GM12864 (cell line): Measurements from ENCODE around the gene MBOAT2.
A peak's percentile ranks its signal among the peaks of the same experiment; 100 is the strongest.

Source experiments
- DNase-seq: peaks from one replicate; pipeline ENCODE4 v3.0.0-alpha.2; 2011; ENCODE audit warnings: low read depth
- H3K4me3 ChIP-seq: 2 replicates; pipeline ENCODE4 v1.5.1; 2011; ENCODE audit warnings: mild to moderate bottlenecking, low read depth, low read length, control low read depth
- TF ChIP-seq, protein P1 (sequence below): IDR thresholded peaks from 2 replicates; pipeline ENCODE4 v1.5.1; 2011; ENCODE audit warnings: low read depth, mild to moderate bottlenecking, moderate library complexity, low read length, control low read depth, inconsistent platforms; ENCODE audit errors: missing control alignments

MBOAT2 gene

DNA sequence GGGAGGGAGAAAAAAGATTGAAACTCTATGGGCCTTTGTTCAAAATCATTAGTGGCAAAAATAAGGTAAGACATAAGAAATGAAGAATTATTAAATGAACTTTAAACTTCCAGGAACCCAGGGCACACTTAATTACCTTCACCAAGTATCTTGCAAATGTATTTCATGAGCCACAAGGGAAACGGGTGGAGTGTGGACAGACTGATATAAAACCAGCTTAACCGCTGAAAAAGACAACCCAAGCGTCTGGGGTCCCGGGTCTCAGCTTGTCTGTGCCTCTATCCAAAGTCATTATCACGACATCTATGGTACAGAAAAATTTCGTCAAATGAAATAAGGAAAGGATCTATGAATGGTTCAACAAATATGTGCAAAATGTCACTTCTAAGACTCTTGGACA is 13.9 kb upstream of the MBOAT2 start:
- TF ChIP-seq, protein P1, sequence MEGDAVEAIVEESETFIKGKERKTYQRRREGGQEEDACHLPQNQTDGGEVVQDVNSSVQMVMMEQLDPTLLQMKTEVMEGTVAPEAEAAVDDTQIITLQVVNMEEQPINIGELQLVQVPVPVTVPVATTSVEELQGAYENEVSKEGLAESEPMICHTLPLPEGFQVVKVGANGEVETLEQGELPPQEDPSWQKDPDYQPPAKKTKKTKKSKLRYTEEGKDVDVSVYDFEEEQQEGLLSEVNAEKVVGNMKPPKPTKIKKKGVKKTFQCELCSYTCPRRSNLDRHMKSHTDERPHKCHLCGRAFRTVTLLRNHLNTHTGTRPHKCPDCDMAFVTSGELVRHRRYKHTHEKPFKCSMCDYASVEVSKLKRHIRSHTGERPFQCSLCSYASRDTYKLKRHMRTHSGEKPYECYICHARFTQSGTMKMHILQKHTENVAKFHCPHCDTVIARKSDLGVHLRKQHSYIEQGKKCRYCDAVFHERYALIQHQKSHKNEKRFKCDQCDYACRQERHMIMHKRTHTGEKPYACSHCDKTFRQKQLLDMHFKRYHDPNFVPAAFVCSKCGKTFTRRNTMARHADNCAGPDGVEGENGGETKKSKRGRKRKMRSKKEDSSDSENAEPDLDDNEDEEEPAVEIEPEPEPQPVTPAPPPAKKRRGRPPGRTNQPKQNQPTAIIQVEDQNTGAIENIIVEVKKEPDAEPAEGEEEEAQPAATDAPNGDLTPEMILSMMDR = no peak
- DNase-seq = no peak
- H3K4me3 ChIP-seq = no peak overlapping the region

DNA sequence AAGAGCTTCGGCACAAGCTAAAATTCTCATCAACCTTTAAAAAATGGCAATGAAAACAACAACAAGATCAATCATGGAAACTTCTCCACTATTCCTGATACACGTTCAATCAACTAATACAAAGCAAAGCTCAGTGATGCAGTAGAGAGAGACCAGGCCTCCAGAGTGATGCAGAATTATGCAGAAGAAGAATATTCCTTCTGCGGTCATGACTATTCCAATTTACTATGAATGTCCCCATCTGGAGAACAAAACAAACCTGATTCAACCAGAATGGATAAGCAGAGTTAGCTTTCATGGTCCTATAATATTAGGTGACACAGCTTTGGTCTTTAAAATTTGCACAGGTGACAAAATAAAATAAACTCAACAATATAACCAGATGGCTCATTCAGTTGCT is 12.5 kb upstream of the MBOAT2 start:
- H3K4me3 ChIP-seq = no peak overlapping the region
- TF ChIP-seq, protein P1 = no peak
- DNase-seq = no peak

- TF ChIP-seq, protein P1 = no peak
- no peak overlapping the region for H3K4me3 ChIP-seq
- no peak for DNase-seq
These were observed 9.9 kb upstream of the MBOAT2 start for GRCh38 chr2:9013403-9013802.

DNA sequence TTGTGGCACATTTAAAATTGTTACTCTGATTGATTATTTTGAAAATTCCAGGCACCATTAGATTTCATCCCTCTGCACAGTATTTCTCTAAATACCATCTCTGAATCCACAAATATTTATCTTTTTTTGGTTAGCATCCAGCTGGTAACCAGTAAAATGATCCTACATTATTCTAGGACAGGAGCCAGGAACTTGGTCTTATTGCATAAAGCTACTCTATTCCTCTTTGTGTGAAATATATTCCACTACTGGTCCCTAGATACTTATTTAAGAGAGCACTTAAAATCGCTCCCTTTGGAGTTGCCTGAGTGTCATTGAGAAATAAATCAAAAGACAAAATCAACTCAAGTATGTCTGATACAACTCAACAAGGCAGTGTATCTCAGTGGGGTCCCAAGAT is 7.4 kb upstream of the MBOAT2 start:
- no peak for DNase-seq
- H3K4me3 ChIP-seq = no peak overlapping the region
- TF ChIP-seq, protein P1 = no peak

DNA sequence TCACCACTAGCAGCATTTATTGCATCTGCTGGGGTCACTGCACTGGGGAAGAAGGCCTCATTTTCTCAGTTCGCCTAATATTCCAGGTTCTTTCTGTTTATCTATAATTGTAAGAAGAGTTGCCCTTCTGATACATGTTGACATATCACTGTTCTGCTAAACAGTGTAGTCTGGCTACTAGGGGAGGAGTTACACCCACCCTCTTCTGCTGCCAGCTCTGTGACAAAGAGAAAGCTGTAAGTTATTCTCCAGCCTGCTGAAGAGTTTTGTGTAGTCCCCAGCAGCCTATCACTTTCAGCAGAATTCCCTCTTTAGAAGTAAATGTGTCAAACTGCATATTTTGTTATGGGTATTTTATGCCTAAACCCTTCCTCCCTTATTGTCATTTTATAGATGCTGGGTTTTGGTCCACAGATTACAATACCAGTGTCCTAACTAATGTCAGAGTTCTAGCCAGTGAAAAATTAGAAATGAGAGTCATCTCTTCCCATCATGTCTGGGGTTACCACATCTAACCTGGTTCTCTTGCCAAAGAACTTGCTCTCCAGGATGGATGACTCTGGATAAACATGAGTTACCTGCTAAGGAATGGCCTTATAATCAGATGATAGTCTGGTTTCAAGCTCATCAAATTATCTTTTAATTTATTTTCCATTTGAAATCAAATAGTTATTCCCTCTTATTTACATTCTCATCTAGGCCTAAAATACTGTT is 5.6 kb upstream of the MBOAT2 start:
- H3K4me3 ChIP-seq = no peak overlapping the region
- no peak for DNase-seq
- TF ChIP-seq, protein P1 = no peak

DNA sequence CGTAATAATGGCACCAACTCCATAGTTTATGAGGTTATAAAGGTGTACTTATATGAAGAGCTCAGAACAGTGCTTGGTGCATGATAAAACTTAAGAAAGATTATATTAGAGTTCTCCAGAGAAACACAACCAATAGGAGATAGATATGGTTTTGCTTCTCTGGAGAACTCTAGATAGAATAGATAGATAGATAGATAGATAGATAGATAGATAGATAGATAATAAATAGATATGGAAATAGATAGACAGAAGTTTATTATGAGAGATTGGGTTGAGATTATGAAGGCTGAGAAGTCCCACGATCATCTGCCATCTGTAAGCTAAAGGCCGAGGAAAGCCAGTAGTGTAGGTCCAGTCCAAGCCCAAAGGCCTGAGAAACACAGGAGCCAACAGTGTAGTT is 2.9 kb upstream of the MBOAT2 start:
- TF ChIP-seq, protein P1 = no peak
- no peak for DNase-seq

DNA sequence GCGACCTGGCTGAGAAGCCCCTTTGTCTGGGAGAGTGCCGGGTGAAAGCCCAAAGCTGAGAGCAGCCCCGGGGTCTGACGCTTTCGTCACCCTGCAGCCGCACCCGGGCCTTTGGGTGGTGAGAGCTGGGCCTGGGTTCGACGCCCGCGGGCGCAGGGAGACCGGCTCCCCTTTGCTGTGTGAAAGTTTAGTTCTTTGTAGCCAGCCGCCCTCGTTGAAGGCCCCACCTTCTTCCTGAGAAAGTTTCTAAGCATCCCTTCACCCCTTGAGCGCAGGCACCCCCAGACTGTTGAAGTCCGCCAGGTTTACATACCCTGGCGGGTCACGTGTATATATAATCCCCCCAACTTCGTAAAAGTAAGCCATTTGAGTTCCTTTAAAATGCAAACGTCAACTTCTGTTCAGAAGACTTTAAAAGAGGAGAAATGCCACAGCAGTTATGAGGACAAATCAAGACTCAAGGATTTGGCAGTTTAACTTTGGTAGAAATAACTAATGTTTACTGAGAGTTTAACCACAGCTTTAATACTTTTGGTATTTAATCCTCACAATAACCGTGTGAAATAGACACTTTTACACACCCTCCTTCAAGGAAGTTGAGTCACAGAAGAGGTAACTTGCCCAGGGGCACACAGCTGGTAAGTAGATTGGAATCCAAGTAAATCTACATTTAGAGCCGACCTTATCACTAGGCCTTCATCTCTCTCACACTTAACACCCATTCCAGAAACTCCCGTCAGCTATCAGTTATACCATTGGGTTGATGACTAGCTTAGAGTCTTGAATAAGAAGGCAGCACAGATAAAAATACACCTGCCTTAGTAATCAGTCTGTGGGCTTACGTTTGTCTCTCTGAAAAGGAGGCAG is 1.1 kb upstream of the MBOAT2 start:
- DNase-seq = no peak
- TF ChIP-seq, protein P1 = no peak
- H3K4me3 ChIP-seq = peak overlapping the region; percentile 40

More for the DNA sequence above, 2.9 kb upstream of the MBOAT2 start:
- no peak overlapping the region for H3K4me3 ChIP-seq
